Measurements from ENCODE around the gene TCF7L1.

Gene TCF7L1

GRCh38 chr2:85356186-85356585 lies 223.0 kb downstream of the TCF7L1 start:
- no peak for DNase-seq (ENCODE audit: low read depth)

GRCh38 chr2:85357736-85358135 lies 224.5 kb downstream of the TCF7L1 start:
- no peak for DNase-seq (ENCODE audit: low read depth)
